Embryonic facial prominence (tissue), 1 donor: Measurements from ENCODE around the gene AHNAK2.

Experiments used
- DNase-seq: peaks from one replicate; pipeline ENCODE4 v3.0.0-alpha.2; 2016; ENCODE audit errors: extremely low spot score

AHNAK2 gene

DNA sequence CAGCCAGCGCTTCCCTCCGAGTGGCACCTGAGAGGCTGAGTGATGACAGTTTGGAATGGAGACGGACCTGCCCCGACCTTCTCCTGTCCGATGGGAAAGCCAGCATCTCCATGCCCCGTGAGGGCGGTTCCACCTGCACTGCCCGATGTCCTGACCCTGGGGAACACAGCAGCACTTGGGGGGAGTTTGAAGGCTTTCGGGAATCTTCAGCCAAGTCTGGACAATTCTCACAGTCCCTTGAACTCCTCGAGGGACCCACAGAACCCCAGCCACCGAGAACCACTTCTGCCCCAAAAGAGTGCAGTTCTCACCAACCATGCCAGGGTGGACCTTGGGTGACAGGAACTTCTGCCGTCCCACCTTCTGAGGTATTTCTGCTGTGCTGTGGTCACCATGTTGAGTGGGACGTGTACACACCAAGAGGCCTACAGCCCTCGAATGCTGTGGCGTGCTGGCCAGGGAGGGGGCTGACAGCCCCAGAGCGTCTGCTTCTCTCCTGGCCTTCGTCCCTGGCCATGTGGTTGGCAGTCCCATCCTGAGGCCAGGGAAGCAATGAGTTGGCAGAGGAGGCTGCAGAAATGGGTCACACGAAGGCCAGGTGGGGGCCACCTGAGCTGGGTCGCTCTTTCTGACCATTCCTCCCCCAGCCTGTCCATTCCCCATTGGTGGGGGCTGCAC is 8.5 kb upstream of the AHNAK2 start:
- no peak for DNase-seq

DNA sequence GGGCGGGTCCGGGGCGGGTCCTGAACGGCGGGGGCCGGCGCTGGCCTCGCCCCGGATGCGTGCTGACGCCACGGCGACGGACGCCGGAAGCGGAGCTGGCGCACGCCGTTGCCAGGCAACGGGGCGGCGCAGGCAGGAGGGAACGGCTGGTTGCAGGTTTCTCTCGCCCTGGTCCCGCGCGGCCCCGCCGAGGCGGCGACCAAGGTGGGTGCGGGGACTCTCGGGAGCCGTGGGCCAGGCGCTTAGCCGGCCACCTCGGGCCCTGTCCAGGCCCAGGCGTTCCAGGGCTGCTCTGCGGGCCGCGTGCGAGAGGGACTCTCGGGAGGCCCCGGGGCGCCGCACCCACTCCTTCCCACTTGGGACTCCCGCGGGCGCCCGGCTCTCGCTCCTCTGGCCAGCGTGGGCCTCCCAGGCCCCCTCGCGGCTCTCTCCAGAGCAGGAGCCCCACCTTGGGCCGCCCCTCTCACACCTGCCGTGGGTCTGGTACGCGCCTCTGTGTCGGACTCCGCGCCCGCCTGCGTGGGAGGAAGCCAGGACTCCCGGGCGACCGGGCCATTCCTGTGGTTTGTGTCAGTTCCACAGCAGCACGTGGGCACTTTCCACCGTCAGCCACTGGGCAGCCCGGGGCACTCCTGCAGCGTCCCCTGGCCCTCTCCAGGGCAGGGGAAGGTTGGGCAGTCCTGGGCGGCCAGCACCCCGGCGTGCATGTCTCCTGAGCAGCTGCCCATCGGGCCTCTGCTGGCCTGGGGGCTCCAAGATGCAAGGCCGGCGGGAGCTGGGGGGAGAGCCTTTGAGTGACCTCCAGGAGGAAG is 7.7 kb upstream of the AHNAK2 start, which contains the start of gene CLBA1:
TSS of gene CLBA1 (plus strand) at position 114 of the 812 bp plus-strand sequence. CDS start at position 758, 644 bp downstream.
- DNase-seq: peak; percentile 77

DNA sequence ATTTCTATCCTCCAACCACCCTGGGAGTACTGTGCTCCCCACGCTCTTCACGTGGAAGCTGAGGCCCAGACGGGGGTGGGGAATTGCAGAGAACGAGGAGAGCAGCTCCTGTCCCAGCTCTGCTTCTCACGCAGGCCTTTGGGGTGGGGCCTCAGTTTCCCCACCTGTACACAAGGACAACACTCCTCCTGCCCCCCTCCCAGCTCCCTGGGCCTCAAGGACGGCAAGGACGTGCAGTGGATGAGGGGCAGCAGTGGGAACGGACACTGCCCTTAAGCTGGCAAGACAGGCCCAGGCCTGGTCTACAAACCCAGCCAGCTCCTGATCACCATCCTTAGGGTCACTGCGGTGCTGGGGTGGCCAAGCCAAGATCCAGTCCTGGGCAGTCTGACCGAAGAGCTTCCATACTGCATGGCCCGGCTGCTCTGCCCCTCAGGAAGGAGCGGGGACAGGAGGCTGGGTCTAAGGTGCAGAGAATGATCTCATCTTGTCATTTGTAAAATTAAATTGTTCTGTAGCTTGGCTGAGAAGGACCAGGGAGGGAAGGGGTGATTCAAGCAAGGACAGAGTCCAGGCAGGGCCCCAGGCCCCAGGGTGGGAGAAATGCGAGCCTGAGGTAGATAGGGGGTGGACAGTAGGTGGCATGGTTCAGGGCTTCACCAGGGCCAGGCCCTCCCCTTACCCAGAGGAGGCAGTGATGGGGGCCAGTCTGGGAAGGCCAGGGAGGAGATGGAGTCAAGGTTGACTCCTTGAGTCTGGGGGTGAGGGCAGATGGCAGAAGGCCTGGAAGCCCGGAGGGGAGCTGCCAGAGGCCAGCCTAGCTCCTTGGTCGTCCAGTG is 6.1 kb upstream of the AHNAK2 start:
- no peak for DNase-seq

DNA sequence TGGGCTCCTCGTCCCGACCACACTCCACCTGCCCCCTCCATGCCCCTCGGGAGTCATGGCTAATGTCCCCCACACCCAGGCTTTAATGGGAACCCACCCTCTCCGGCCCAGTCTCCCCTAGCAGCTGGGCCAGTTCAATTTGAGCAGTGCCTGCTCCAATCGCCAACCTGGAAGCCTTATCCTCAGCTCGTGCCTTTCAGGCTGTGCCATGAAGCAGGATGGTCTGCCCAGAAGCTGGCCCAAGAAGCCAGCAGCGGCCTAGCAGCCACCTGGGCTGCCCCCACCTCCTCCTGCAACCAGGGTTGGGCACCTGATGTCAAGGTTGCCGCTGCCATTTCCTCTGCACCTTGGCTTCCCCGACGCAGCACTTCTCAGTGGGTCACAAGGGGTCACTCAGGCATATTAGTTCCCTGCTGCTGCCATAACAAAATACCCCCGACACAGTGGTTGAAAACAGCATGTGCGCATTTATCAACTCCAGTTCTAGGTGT is 5.1 kb upstream of the AHNAK2 start:
- DNase-seq: no peak

DNA sequence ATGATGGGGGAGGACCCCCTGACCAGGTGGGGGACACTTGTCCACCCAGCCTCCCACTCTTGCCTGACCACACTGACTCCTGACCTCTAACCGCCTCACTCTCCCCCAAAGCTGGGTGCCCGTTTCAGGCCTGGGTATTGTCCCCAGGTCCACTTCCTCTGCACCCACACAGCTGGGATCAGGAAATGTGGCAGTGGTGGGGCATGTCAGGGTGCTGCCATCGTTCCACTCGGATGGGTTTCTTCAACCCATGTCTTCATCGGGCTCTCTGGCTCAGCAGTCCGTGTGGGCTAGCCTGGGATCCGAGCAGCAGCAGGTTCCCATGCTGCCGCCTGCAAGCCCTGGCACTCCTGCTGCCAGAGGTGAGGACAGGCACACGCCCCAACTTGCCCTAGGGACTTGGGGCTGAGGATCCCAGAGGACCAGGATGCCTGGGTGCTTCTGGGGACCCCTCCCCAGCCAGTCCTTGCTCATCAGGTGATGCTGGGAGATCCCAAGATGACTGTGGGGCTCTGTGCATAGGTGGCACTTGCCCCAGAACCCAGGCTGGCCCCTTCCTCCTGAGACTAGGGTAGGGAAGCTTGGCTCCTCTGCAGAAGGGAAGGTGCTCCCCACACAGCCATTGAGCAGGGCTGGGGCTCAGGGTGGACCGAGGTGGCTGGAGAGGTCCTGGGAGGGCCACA is 4.5 kb upstream of the AHNAK2 start:
- DNase-seq: no peak

DNA sequence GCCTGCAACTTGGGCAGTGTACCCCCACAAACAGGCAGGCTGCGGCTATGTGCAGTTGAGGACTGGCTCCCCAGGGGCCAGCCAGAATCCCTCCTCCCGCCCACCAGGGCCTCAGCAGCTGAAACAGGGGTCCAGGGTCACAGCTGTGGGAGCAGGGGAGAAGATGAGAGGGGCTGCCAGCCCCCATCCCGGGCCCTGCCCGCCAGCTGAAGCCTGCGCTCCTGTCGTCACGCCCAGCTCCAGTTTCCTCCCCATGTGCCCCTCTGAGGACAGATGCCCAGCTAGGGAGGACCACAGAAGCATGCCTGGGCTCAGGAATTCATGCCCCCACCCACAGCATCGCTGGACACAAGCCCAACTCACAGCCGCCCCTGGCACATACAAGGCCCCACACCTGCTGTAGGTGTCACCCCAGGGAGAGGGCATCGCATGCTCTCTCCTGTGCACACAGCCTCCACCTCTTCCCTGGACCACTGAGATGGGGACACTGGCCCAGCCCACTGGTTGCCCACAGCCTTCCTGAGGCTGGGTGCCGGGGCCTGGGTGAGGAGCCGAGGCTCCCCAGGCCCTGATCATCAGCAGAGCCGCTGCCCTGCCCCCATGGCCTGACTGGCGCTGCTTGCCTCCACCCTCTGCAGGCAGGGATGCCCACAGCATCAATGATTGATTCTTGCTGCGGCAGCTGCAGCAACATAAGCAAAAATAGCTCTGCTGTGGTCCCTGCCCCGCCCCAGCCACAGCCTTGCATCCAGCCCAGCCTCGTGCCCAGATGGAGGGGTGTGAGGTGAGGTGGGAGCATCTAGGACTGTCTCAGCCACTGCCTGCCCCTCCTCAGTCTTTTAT is 3.7 kb upstream of the AHNAK2 start:
- no peak for DNase-seq

DNA sequence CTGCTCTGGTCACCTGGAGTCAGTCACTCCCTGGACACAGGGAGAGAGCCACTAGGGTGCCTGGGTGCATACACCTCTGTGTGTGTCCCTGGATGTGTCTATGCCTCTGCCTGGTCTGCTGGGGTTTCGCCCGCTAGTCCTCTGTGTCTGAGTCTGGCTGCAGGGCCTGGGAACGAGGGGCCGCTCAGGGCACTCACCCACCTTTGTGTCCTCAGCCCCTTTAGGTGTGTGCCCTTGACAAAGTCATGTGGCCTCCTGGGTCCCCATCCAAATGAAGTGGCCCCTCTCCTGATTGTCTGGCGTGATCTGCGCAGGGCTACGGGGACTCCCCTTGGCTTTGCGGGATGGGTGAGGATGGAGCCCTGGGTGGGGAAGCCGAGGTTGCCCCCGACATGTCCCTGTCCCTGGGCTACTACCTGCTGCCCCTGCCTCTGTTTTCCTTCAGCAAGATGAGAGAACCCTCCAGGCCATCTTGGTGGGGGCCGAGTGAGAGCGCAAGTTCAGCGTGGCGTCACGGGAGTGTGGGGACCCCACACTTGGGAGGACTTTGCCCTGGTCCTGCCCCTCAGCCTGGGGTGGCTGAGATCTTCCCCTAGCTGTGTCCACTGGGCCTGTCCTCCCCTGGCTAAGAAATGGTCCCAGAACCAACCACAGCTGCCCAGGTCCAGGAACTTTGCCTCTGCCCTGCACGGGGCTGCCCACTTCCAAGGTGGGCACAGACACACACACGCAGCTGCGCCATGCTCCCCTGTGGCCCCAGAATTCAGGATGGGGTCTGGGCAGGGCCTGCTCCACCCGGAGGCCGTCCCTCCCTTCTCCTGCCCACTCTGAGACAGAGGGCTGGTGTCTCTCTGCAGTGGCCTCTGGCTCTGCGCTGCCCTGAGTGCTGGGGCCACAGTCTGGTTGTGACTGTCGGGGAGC is 2.7 kb upstream of the AHNAK2 start:
- DNase-seq: no peak

DNA sequence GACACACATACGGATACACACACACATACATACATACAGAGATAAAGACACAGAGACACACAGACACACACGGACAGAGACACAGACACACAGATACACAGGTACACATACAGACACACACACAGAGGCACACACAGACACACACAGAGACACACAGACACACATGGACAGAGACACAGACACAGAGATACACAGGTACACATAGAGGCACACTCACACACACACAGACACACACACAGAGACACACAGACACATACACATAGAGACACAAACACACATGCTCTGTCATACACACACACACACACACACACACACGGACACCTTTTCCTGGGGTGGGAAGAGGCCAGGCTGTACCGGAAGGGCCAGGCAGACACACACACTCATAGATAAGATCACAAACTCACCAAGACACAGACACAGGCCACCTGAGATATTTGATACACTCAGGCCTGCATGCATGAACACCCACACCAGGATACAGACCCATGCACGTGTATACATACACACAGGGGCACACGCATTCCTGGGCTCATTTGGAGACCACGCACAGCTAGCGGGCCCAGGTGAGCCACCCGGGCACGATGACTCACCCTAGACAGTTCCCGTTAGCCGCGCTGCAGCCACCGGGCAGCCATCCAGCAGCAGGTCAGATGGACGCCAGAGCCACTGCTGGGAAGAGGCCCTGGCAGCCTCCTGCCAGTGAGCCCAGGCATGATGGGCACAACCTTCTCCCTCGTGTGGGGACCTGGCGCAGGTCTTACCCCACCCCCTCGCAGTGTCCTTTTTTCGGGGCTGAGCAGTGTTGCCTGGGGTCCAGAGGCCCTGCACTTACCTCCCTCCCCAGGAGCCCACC is 1.8 kb upstream of the AHNAK2 start:
- DNase-seq: no peak

DNA sequence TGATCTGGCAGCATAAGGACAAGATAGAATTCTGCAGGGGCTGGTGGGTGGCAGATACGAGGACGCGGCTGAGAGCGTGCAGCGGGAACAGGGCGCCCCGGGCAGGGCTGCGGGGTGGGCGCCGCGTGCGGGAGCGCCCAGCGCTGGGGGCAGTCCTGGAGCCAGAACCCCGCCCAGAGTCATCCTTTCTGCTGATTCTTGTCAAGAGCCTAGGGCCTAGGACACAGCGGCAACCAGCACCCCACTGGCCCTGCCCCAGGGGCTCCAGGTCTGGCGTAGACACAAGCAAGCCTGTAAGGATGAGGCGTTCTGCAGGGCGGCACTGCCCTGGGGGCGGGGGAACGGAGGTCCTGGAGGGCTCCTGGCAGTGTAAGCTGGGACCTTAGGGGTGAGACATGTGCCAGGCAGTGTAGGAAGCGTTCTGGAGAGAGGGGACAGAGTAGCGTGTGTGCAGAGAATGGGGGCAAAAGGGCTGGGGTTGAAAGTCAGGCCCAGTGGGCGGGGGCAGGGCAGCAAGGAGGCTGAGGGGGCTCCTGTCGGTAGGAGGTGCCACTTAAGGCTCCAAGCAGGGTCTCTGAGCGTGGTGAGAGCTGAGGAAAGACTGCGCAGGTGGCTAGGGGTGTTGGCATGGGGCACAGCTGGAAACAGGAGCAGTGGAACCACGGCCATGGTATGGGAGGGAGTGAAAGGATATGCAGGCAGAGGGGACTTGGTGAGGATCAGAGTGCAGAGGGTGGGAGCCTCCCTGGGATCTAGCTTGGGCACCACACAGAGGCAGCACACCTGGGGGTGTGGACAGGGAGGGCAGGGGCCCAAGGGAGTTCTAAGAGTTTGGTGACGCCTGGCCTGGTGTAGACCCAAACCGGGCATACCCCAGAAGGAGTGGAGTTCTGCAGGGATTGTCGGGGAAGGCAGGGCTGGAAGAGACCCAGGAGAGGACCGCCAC is 845 bp upstream of the AHNAK2 start:
- no peak for DNase-seq

DNA sequence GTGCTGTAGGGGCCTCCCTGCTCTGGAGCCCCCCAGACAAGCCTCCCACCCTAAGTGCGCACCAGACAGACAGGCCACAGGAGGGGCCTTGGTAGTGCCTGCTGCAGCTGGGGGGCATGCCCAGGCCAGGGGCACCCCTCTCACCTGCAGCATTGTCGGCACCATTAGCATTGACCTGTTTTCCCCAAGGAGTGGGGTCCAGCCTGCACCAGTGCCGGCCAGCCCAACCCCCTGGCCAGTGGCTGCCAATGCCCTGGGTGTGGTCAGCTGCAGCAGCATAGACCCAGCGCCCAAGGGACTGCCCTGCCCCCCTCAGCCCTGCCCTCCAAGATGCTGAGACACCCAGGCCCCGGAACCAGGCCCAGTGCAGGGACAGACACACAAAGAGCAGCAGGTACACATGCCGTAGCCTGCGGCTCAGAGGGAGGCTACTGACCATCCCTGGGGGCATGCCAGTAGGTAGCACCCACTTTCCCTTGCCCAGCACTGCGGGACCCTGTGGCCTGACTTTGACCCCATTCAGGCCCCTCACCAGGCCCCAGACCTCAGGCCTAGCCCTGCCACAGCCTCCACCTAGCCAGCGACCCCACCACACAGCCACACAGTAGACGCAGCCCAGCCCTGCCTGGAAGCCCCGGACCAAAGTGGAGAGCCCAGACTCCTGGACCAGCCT is 1.0 kb downstream of the AHNAK2 start:
- DNase-seq: no peak

DNA sequence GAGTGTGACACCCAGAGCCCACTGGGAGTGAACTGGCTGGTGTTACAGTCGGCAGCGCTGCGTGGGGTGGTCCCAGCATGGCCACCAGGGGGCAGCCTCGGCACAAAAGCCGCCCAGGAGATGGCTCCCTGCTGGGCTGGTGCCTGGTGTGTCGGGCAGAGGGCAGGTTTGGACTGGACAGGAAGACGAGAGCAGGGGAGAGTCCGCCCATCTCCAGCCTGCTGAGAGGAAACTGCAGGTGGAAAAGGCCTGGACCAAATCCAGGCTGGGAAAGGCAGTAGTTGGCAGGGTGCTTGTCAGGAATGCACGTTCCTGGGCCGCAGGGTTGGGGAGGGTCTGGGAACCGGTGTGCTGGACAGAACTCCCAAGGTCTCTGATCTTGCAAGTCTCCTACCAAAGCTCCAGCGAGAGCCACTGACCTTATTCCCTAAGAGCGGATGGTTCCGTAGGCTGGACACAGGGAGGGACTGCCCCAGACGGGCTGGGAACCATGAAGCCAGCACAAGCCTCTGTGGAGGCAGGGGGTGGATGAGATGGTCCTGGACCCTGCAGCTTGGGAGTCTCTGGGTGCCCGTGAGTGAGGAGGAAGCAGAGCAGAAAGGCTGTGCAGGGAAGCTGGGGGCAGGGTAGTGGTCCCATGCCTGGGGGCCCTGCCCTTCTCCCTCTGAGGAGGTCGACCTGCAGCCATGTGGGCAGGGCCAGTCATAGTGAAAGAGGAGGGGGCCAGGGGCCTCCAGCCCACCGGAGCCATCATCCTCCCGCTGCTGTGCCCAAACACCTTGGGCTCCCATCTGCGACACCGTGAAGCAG is 1.8 kb downstream of the AHNAK2 start:
- no peak for DNase-seq

DNA sequence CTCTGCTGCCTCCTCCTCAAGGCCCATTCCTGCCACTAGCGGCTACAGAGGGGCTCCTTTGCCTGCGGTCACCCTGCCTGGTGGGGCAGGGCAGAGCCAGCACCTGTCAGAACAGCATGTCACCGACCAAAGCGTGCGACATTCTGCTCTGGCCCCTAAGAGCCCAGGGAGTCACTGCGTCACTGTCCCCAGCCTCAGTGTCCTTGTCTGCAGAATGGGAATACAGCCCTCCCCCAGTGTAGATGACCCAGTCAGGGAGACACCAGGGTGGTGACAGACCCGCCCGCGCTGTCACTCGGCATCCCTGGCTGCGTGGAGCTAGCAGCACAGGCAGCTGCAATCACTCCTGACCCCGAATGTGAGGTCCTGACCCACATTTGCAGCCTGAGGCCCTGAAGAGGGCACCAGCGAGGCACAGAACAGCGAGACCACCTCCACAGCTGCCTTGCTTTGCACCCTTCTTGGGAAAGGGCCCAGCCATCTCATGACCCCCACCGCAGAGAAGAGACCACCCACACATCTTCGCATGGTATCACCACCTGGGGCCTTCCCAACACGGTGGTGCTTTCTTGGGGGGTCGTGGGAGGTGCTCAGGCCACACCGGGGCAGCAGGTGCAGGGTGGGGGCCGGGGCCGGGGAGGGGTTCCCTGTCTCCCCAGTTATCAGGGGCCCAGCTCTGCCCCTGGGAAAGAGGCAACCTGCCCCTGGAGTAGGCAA is 2.5 kb downstream of the AHNAK2 start:
- no peak for DNase-seq

DNA sequence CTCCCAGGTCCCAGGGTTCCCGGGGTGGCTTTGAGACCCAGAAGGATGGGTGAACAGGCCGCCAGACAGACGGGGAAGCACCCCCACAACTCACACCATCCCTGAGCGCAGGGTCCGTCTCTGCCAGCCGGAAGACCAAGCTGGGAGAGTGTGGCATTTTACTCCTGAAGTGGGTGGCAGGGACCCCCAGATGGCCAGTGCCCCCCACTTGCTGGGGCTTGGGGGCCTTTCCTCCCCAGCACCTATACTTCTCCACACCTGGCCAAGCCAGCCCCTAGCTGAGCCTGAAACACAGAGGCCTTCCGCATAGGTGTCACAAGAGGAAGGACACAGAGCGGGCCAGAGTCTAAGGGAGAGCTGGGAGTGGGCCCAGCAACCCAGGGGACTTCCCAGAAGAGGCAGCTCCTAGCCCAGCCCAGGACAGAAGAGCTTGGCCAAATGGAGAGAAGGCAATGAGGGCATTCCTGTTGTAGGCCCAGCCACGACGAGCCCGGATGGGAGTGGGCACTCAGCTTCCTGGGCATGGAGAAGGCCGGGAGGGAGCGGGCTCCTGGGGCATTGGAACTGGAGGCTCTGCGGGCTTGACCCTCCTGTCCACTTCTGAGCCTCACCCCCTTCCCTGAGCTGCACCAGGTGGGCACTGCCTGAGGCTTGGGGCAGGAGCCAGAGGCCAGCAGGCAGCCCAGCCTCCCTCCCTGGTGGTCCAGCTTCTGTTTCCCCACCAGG is 3.3 kb downstream of the AHNAK2 start:
- no peak for DNase-seq

DNA sequence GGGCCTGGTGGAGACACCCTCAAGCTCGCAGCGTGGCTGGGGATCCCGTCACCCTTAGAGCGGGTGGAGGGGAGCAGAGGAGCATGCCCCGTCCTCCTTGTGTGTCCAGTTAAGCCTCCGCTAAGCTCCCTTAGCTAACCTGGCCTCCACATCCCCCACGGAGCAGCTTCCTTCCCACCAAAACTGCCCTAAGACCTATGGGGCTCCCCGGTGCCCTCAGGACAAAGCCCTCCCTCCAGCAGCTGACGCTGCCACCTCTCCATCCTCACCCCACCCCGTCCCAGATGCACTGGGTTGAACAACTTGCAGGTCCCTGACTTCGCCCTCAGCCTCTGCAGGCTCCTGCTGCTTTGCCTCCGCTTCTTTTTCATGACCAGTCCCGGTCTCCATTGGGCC is 4.0 kb downstream of the AHNAK2 start:
- no peak for DNase-seq
